ENCODE results near the gene BCL11A.

The BCL11A gene

GRCh38 chr2:60468382-60469085 is 84.9 kb downstream of the BCL11A start:
- peaks cover 14% of the 10 kb centered on the region for H3K4me1 ChIP-seq (ENCODE audit: insufficient read depth, poor library complexity, severe bottlenecking)
- ATAC-seq (ENCODE audit: low read depth) (peak; percentile 86), DNase-seq (ENCODE audit: low spot score) (no peak)
- no peak for TF ChIP-seq CTCF (IDR thresholded peaks at IDR 0.05; ENCODE audit: poor library complexity, severe bottlenecking)
- no peaks in the 10 kb centered on the region for H3K27me3 ChIP-seq (ENCODE audit: insufficient read depth, poor library complexity, severe bottlenecking)
- H3K9me3 ChIP-seq (ENCODE audit: severe bottlenecking), result no peaks in the 10 kb centered on the region
- no peak overlapping the region for H3K4me3 ChIP-seq (ENCODE audit: severe bottlenecking)
- no peaks in the 10 kb centered on the region for H3K36me3 ChIP-seq (ENCODE audit: low read depth)
- no peak overlapping the region for H3K27ac ChIP-seq (ENCODE audit: poor library complexity, severe bottlenecking)

- no peaks in the 10 kb centered on the region for H3K36me3 ChIP-seq (ENCODE audit: low read depth)
- no peak for TF ChIP-seq CTCF (IDR thresholded peaks at IDR 0.05; ENCODE audit: poor library complexity, severe bottlenecking)
- DNase-seq (ENCODE audit: low spot score) (no peak), ATAC-seq (ENCODE audit: low read depth) (no peak)
- peaks cover 14% of the 10 kb centered on the region for H3K4me1 ChIP-seq (ENCODE audit: insufficient read depth, poor library complexity, severe bottlenecking)
- no peak overlapping the region for H3K27ac ChIP-seq (ENCODE audit: poor library complexity, severe bottlenecking)
- H3K9me3 ChIP-seq (ENCODE audit: severe bottlenecking), result no peaks in the 10 kb centered on the region
- no peak overlapping the region for H3K4me3 ChIP-seq (ENCODE audit: severe bottlenecking)
- H3K27me3 ChIP-seq (ENCODE audit: insufficient read depth, poor library complexity, severe bottlenecking), result no peaks in the 10 kb centered on the region
Measured at GRCh38 chr2:60466161-60466702, 87.2 kb downstream of the BCL11A start.

GRCh38 chr2:60465736-60466135 is 87.7 kb downstream of the BCL11A start:
- Histone ChIP-seq H3K4me1 (ENCODE audit: insufficient read depth, poor library complexity, severe bottlenecking) (peaks cover 14% of the 10 kb centered on the region), H3K4me3 (ENCODE audit: severe bottlenecking) (no peak overlapping the region), H3K27ac (ENCODE audit: poor library complexity, severe bottlenecking) (no peak overlapping the region), H3K9me3 (ENCODE audit: severe bottlenecking) (no peaks in the 10 kb centered on the region), H3K36me3 (ENCODE audit: low read depth) (no peaks in the 10 kb centered on the region), H3K27me3 (ENCODE audit: insufficient read depth, poor library complexity, severe bottlenecking) (no peaks in the 10 kb centered on the region)
- ATAC-seq (ENCODE audit: low read depth), result peak; percentile 66
- no peak for TF ChIP-seq CTCF (IDR thresholded peaks at IDR 0.05; ENCODE audit: poor library complexity, severe bottlenecking)
- DNase-seq (ENCODE audit: low spot score), result no peak

- ATAC-seq (ENCODE audit: low read depth) (no peak), DNase-seq (ENCODE audit: low spot score) (no peak)
- Histone ChIP-seq H3K9me3 (ENCODE audit: severe bottlenecking) (no peaks in the 10 kb centered on the region), H3K36me3 (ENCODE audit: low read depth) (no peaks in the 10 kb centered on the region), H3K4me3 (ENCODE audit: severe bottlenecking) (no peak overlapping the region), H3K4me1 (ENCODE audit: insufficient read depth, poor library complexity, severe bottlenecking) (peaks cover 10% of the 10 kb centered on the region), H3K27ac (ENCODE audit: poor library complexity, severe bottlenecking) (no peak overlapping the region), H3K27me3 (ENCODE audit: insufficient read depth, poor library complexity, severe bottlenecking) (no peaks in the 10 kb centered on the region)
- no peak for TF ChIP-seq CTCF (IDR thresholded peaks at IDR 0.05; ENCODE audit: poor library complexity, severe bottlenecking)
Measured at GRCh38 chr2:60463249-60463648, 90.2 kb downstream of the BCL11A start.

Data from RWPE2 (cell line).